Hypothalamus (tissue), 51 donors: ENCODE results near the gene CCDC174.
"Not testable (repeated sequence)": the region's sequence is repeated elsewhere in the genome, so short reads cannot be mapped to it uniquely, and the experiment has no call there.

ENCODE experiments used
- DNase-seq, 51 donors: peaks; one replicate each; lab custom pipeline; 2025; lab: John Stamatoyannopoulos, UW

Gene CCDC174

GRCh38 chr3:14647976-14648955, 3.3 kb upstream of the CCDC174 start:
- no peak for DNase-seq

GRCh38 chr3:14649466-14649865, 2.1 kb upstream of the CCDC174 start:
- no peak for DNase-seq

- no peak for DNase-seq
Measured at GRCh38 chr3:14650193-14650592, 1.4 kb upstream of the CCDC174 start.

- DNase-seq: not testable (repeated sequence)
Measured at GRCh38 chr3:14652360-14652907, 872 bp downstream of the CCDC174 start.

- DNase-seq: no peak
Measured at GRCh38 chr3:14657579-14657978, 6.0 kb downstream of the CCDC174 start.

- no peak for DNase-seq
Measured at GRCh38 chr3:14658978-14659377, 7.4 kb downstream of the CCDC174 start.

DNA sequence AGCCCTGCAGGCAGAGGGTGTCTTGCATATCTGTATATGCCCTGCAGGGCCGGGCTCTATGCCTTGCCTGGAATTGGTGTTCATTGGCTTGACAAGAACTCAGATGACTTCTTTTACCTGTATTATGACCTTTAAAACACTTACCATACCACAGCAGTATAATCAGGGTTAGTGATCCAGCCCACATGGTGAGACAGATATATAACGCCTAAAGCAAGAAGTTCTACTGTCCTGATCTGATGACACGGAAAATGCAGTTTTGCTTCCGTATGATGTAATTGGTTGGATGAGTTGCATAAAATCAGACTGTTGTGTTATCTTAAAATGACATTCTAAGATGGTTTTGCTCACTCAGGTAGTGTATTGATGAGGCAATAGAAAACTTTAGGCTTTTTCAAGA, 9.4 kb downstream of the CCDC174 start:
- DNase-seq: no peak

- DNase-seq: no peak
Measured at GRCh38 chr3:14663396-14664135, 12.0 kb downstream of the CCDC174 start.

DNA sequence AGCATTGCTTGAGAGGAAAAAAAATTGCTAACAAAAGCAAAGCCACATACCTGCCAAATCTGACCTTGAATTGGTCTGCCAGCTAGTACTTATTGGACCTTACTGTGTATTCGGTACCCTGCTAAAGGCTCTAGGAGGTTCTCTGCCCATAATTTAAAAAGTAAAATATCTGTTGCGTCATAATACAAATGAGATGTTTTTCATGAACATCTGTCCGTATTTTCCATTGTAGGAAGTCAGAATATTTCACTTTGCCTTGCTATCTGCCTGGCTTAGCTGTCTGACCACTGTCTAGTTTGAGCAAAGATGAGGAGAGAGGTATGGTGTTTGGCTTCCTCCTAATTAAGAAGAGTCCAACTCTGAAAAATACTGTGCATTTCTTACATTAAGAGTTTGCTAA, 12.6 kb downstream of the CCDC174 start:
- no peak for DNase-seq

DNA sequence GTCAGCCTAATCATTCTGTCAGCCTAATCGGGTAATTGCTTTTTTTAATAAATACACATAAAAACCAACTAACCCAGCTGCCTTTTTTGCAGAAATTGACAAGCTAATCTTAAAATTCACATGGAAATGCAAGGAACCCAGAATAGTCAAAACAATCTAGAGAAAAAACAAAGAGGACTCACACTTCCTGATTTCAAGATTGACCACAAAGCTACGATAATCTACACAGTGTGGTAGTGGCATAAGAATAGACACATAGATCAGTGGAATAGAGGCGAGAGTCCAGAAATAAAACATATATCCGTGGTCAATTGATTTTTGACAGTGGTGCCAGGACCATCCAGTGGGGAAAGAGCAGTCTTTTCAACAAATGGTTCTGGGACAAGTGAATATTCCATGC, 21.0 kb downstream of the CCDC174 start:
- DNase-seq: no peak

GRCh38 chr3:14674841-14675240, 23.3 kb downstream of the CCDC174 start, which contains the start of gene C3orf20:
C3orf20 (plus strand) TSS chr3:14675141; CDS start chr3:14682714, 7,573 bp downstream.
- no peak for DNase-seq

DNA sequence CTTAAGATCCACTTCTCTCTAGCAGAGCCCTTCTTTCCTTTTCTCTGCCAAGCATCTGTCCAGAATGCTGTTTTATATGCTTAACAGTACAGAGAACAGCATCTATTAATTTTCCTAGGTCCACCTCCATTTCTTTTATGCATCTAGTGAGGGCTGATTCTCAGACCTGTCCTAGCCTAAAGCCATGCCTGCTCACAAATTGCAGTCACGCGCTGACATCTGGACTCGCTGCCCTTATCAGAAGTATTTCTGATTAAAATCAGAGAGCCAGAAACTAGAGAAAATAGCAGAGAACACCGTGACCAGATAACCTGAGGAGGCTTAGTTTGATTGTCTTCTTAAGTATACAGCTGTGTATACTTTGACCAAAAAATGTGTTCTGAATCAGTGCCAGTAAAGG, 25.3 kb downstream of the CCDC174 start:
- DNase-seq: no peak

- no peak for DNase-seq
Measured at GRCh38 chr3:14678015-14678503, 26.5 kb downstream of the CCDC174 start.

- no peak for DNase-seq
Measured at GRCh38 chr3:14680115-14680514, 28.6 kb downstream of the CCDC174 start.

DNA sequence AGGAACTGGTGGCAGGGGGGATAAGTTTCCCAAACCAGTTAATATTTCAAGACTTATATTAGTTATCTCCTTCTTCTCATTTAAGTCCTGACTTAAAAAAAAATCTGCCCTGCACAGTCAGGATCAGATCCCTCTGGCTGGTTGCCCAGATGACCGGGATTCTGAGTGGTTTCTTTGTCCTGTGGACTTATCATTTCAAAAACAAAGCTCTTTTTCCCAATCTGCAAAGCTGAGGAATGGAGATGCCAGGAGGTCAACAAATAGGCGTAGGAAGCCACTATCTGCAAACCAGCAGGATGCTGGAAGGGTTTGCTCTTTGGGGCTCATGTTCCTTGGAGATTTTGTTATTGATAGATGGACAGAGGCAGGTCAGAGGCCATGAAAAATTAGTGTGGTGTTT, 29.2 kb downstream of the CCDC174 start:
- peak in 1 of 51 donors; percentile 1 for DNase-seq

DNA sequence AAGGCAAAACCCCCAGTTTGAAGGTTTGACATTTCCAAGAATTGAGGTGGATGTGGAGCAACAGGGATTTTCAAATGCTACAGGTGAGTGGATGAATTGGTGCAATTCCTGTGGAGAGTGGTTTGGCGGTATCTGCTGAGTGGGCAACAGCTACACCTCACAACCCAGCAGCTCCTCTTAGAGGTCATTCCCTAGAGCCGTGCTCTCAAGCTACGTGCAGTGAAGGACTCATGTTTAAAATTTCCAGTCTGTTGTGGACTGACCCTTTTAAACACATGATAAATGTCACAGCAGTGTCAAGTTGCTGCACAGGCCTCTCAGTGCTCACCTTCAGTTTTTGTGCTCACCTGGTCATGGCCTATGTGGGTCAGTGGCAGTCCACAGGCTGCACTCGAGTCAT, 32.9 kb downstream of the CCDC174 start:
- DNase-seq: no peak

DNA sequence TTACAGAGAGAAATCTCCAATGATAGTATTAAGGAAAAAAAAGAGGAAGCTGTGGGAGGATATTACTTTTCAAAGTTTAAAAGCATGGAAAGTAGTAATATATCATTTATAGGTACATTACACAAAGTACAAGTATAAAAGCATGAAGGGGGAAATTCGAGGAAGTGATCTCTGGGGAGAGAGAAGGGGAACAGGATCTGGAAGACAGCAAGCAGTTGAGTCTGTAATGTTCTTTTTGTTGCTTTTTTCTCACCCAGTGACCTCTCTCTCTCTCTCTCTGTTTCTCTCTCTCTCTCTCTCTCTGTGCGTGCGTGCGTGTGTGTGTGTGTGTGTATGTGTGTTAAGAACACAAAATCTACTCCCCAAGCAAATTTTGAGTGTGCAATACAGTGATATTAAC, 33.6 kb downstream of the CCDC174 start:
- no peak for DNase-seq

- DNase-seq: no peak
Measured at GRCh38 chr3:14687360-14687759, 35.8 kb downstream of the CCDC174 start.

DNA sequence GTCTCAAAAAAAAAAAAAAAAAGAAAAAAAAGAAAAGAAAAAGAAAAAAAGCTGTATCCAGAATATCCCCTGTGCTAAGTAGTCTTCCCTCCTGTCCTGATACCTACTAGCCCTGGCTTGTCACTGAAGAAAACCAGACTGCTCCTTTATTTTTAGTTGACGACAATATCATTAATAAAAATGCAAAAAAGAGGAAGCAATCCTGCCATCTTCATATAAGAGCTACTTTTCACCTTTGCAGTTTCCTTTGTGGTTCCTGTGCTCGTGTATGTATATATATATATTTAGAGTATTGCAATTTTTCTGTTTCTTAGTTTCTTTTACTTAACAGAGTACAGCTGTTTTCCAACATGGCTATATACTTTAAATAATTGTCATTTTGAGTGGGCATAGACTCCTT, 37.0 kb downstream of the CCDC174 start:
- no peak for DNase-seq

DNA sequence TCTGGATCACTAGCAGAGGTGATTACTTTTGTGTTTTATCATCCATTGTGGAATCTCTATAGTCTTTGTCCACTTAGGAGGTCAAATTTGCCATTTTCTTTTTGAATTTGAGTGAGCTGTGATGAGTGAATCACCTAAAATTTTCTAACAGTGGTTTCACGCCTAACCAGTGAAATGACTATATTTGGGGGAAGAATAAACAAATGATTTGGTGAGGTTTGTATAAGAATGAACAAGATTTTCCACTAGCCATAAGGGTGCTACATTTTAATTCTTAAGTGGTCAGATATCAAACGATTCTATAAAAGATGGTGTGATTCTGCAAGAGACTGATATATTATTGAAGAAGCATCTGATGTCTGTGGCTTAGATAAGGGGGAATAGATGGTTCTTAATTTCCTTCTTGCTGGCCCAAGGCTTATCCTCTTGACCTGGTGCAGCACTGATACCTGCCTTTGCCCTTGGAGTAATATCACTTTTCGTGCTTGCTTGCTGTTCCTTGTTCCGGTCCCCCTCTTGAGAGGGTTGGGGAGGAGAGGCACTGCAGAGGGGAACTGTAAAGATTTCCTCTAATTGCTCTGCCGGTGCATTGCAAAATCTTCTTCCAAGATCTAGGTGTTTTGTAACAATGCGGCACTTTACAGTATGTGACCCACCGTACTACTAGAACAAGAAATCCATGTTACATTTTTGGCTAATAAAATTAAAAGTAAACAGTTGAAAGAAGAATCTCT, 37.9 kb downstream of the CCDC174 start:
- DNase-seq: no peak

DNA sequence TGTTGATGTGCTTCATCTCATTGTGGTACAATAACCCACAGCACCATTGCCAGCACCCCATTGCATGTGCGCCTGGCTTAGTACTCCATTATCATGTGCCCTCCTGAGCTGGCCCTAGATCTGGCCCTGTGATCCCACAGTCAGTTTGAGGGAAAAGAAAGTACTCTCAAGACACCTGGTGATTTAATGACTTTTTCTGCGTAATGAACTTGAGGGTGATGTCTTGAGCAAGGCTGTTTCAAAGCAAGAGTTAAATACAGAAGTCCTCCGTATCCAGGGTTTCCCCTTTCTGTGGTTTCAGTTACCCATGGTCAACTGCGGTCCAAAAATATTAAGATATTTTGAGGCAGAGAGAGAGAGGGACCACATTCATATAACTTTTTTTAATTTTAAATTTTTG, 39.7 kb downstream of the CCDC174 start:
- DNase-seq: no peak
